ENCODE measurements around the gene MED23. TPM values are rescaled to one million over a fixed set of nuclear protein-coding genes. Genes with fewer than 3 reads are reported as not detected.

The MED23 gene
- total RNA-seq, 2 experiments from 2014 or later, result 30.2 to 34.2 TPM

GRCh38 chr6:131641554-131641953, 13.5 kb upstream of the MED23 start:
- no TSS peak for BruUV-seq (replicated peaks)
- Histone ChIP-seq H3K9me2 (ENCODE audit: insufficient read depth, low read length) (no peaks in the 10 kb centered on the region), H3K9me3 (ENCODE audit: low read length) (no peaks in the 10 kb centered on the region), H3K36me3 (ENCODE audit: insufficient read depth, low read length) (no peaks in the 10 kb centered on the region; the same call in 1 of the 2 replicates), H3K4me1 (ENCODE audit: insufficient read depth, low read length, poor library complexity, severe bottlenecking) (peaks cover 22% of the 10 kb centered on the region), H3K79me2 (ENCODE audit: insufficient read depth, low read depth, low read length) (no peaks in the 10 kb centered on the region), H3K4me3 (ENCODE audit: low read depth, low read length, poor library complexity, severe bottlenecking) (no peak overlapping the region), H4K20me1 (ENCODE audit: insufficient read depth, low read length) (no peaks in the 10 kb centered on the region), H3K4me2 (ENCODE audit: low read length) (no peak overlapping the region), H3K27ac (ENCODE audit: low read depth, low read length, poor library complexity, severe bottlenecking) (no peak overlapping the region), H2AFZ (ENCODE audit: low read length) (no peak overlapping the region)
- ChIA-PET CTCF (ENCODE audit: unreplicated experiment) (no interaction called here), POLR2A (no interaction called here)
- TF ChIP-seq EZH2phosphoT487 (IDR thresholded peaks at IDR 0.05; ENCODE audit: borderline replicate concordance, low read depth, low read length) (no peak), CTCF (conservative IDR thresholded peaks at IDR 0.05; ENCODE audit: low read length) (no peak)
- intact Hi-C loops (cut with micrococcal nuclease; ENCODE audit: unreplicated experiment), result no loop called here
- DNase-seq (ENCODE audit: low spot score), result no peak

GRCh38 chr6:131640576-131640975, 12.5 kb upstream of the MED23 start:
- Histone ChIP-seq H3K79me2 (ENCODE audit: insufficient read depth, low read depth, low read length) (no peaks in the 10 kb centered on the region), H3K9me2 (ENCODE audit: insufficient read depth, low read length) (no peaks in the 10 kb centered on the region), H3K36me3 (ENCODE audit: insufficient read depth, low read length) (no peaks in the 10 kb centered on the region; the same call in 1 of the 2 replicates), H3K4me1 (ENCODE audit: insufficient read depth, low read length, poor library complexity, severe bottlenecking) (peaks cover 32% of the 10 kb centered on the region), H3K4me2 (ENCODE audit: low read length) (no peak overlapping the region; the same call in 1 of the 2 replicates), H3K9me3 (ENCODE audit: low read length) (no peaks in the 10 kb centered on the region), H3K27ac (ENCODE audit: low read depth, low read length, poor library complexity, severe bottlenecking) (no peak overlapping the region), H4K20me1 (ENCODE audit: insufficient read depth, low read length) (no peaks in the 10 kb centered on the region), H2AFZ (ENCODE audit: low read length) (no peak overlapping the region), H3K4me3 (ENCODE audit: low read depth, low read length, poor library complexity, severe bottlenecking) (no peak overlapping the region)
- no peak for DNase-seq (ENCODE audit: low spot score)
- ChIA-PET POLR2A (interaction anchor here (0.9 to 3.0 kb wide), 3 partner anchors 9 to 23 kb away, joined by 4 to 24 read pairs (median 5); partner anchors contain the start of gene MED23), CTCF (ENCODE audit: unreplicated experiment) (no interaction called here)
- BruUV-seq (replicated peaks), result no TSS peak
- intact Hi-C loops (cut with micrococcal nuclease; ENCODE audit: unreplicated experiment), result no loop called here
- no peak for TF ChIP-seq CTCF (conservative IDR thresholded peaks at IDR 0.05; ENCODE audit: low read length)
- TF ChIP-seq EZH2phosphoT487 (IDR thresholded peaks at IDR 0.05; ENCODE audit: borderline replicate concordance, low read depth, low read length), result no peak

GRCh38 chr6:131640100-131640499, 12.1 kb upstream of the MED23 start:
- Histone ChIP-seq H3K79me2 (ENCODE audit: insufficient read depth, low read depth, low read length) (no peaks in the 10 kb centered on the region), H3K9me3 (ENCODE audit: low read length) (no peaks in the 10 kb centered on the region), H3K27ac (ENCODE audit: low read depth, low read length, poor library complexity, severe bottlenecking) (no peak overlapping the region), H3K9me2 (ENCODE audit: insufficient read depth, low read length) (no peaks in the 10 kb centered on the region), H4K20me1 (ENCODE audit: insufficient read depth, low read length) (no peaks in the 10 kb centered on the region), H3K4me2 (ENCODE audit: low read length) (peak overlapping the region; percentile 26), H3K4me3 (ENCODE audit: low read depth, low read length, poor library complexity, severe bottlenecking) (no peak overlapping the region), H3K4me1 (ENCODE audit: insufficient read depth, low read length, poor library complexity, severe bottlenecking) (peaks cover 36% of the 10 kb centered on the region), H2AFZ (ENCODE audit: low read length) (peak overlapping the region; percentile 56; the same call in 1 of the 2 replicates), H3K36me3 (ENCODE audit: insufficient read depth, low read length) (no peaks in the 10 kb centered on the region; the same call in 1 of the 2 replicates)
- TF ChIP-seq CTCF (conservative IDR thresholded peaks at IDR 0.05; ENCODE audit: low read length) (no peak), EZH2phosphoT487 (IDR thresholded peaks at IDR 0.05; ENCODE audit: borderline replicate concordance, low read depth, low read length) (no peak)
- POLR2A ChIA-PET, result interaction anchor here (0.8 to 3.0 kb wide), 6 partner anchors 9 to 33 kb away, joined by 3 to 24 read pairs (median 4); partner anchors contain the start of gene MED23
- intact Hi-C loops (cut with micrococcal nuclease; ENCODE audit: unreplicated experiment), result no loop called here
- no TSS peak for BruUV-seq (replicated peaks)
- CTCF ChIA-PET (ENCODE audit: unreplicated experiment), result interaction anchor here (0.5 to 0.9 kb wide), 2 partner anchors 9 to 12 kb away, joined by 3 to 4 read pairs; partner anchors contain the start of gene MED23
- DNase-seq (ENCODE audit: low spot score), result peak; percentile 38
